Measurements from ENCODE around the gene APOBEC3G. TPM values are rescaled to one million over a fixed set of nuclear protein-coding genes. Genes with fewer than 3 reads are reported as not detected.
"Not testable (repeated sequence)": the region's sequence is repeated elsewhere in the genome, so short reads cannot be mapped to it uniquely, and the experiment has no call there.

Gene APOBEC3G
- total and polyA plus RNA-seq, 2 of the 13 experiments (the other 11 are each of a cell fraction or from before 2014, with no cell fraction given) = 3.2 to 4.1 TPM

GRCh38 chr22:39040538-39041296 lies 36.4 kb upstream of the APOBEC3G start, which contains the start of gene APOBEC3F:
TSS of gene APOBEC3F (plus strand) at chr22:39040864. CDS start at chr22:39040961, 97 bp downstream.
- H2AFZ ChIP-seq (ENCODE audit: low read length); H3K79me2 ChIP-seq (ENCODE audit: insufficient read depth, low read length); CTCF ChIA-PET (ENCODE audit: low intra/inter-chr PET ratio, low total read pairs); intact Hi-C loops (cut with micrococcal nuclease; ENCODE audit: unreplicated experiment); H3K27me3 ChIP-seq (ENCODE audit: control insufficient read depth in 1 of 2, insufficient read depth in 2 of 2, low read length in 2 of 2); H4K20me1 ChIP-seq (ENCODE audit: insufficient read depth, low read length); H3K36me3 ChIP-seq (replicated peaks in 1 of 2; ENCODE audit: control insufficient read depth in 1 of 2, insufficient read depth in 2 of 2, low read length in 2 of 2); in situ Hi-C loops (cut with HindIII; ENCODE audit: extremely low pct_ligation_motif_present, low pct_unique_long_range_greater_than_20kb); H3K9me3 ChIP-seq (ENCODE audit: low read length); BruUV-seq (replicated peaks): not testable (repeated sequence)
- WGBS (ENCODE audit: low lambda C conversion rate) = under 1% methylated on average over 19 of the region's 21 CpGs
- FAIRE-seq = peak; percentile 8
- POLR2A ChIA-PET = interaction anchor here (0.6 kb wide), 1 partner anchor 19 kb away, joined by 4 read pairs; the partner anchor contains the start of gene APOBEC3D
- peak; percentile 24 for DNase-seq (ENCODE audit: low spot score)
- H3K4me1 ChIP-seq (ENCODE audit: insufficient read depth, low read length) = peaks cover 33% of the 10 kb centered on the region
- ATAC-seq = peak; percentile 98
- peak within 1 kb of the TSS; percentile 60 for H3K27ac ChIP-seq (ENCODE audit: extremely low read length, insufficient read depth, low read length)
- H3K4me2 ChIP-seq (ENCODE audit: low read depth, low read length) = peak within 1 kb of the TSS; percentile 78
- H3K4me3 ChIP-seq (replicated peaks in 1 of 3; ENCODE audit: insufficient read depth in 1 of 3, low read depth in 2 of 3, low read length in 3 of 3) = peak within 1 kb of the TSS; percentile 71 to 79 (median 76)
- H3K9ac ChIP-seq (ENCODE audit: insufficient read depth, low read depth, low read length) = peak within 1 kb of the TSS; percentile 59; the same call in 1 of the 2 replicates
- peak; percentile 17; the same call in 1 of the 2 replicates for TF ChIP-seq ZNF574 (CRISPR knock-in tag; IDR thresholded peaks at IDR 0.05)
- TF ChIP-seq PATZ1 (CRISPR knock-in tag; IDR thresholded peaks at IDR 0.05) = 0 out of 2 replicates have a peak, but pooled peaks have one; percentile 47
- peak; percentile 31; the same call in 1 of the 2 replicates for TF ChIP-seq UBTF (CRISPR knock-in tag; IDR thresholded peaks at IDR 0.05)
- 0 out of 2 replicates have a peak, but pooled peaks have one; percentile 19 for TF ChIP-seq IRF2 (CRISPR knock-in tag; IDR thresholded peaks at IDR 0.05)
- peak; percentile 71 for TF ChIP-seq ZFY (CRISPR knock-in tag; IDR thresholded peaks at IDR 0.05)
- TF ChIP-seq ZGPAT (CRISPR knock-in tag; IDR thresholded peaks at IDR 0.05) = peak; percentile 41; the same call in 1 of the 2 replicates
- peak; percentile 49 for TF ChIP-seq POLR2G (IDR thresholded peaks at IDR 0.05; ENCODE audit: low read depth, low read length)
- TF ChIP-seq KDM2A (CRISPR knock-in tag; IDR thresholded peaks at IDR 0.05; ENCODE audit: borderline replicate concordance, low read depth) = peak; percentile 25; the same call in 1 of the 2 replicates
- 0 out of 2 replicates have a peak, but pooled peaks have one; percentile 6 for TF ChIP-seq FOXA3 (CRISPR knock-in tag; IDR thresholded peaks at IDR 0.05)
- 0 out of 2 replicates have a peak, but pooled peaks have one; percentile 13 for TF ChIP-seq TFAP4 (IDR thresholded peaks at IDR 0.05; ENCODE audit: borderline replicate concordance, low read depth)
- peak; percentile 99 for TF ChIP-seq ZNF263 (CRISPR knock-in tag; IDR thresholded peaks at IDR 0.05)
- TF ChIP-seq PITX1 (CRISPR knock-in tag; IDR thresholded peaks at IDR 0.05) = 0 out of 2 replicates have a peak, but pooled peaks have one; percentile 22

All from HepG2 (cell line).